Esophagus squamous epithelium (tissue), 4 donors: ENCODE data around the gene CLEC2A.

Experiments
- CTCF ChIP-seq, 6 experiments: fragments of 450-650 bp in 4 of 6; fragments of 200-600 bp in 2 of 6; sonication (generic) in 2 of 6; IDR thresholded peaks; one replicate each; pipeline ENCODE4 v1.5.1; 2016 to 2019; ENCODE audit warnings: antibody characterized with exemption in 6 of 6, mild to moderate bottlenecking in 4 of 6, moderate library complexity in 4 of 6
- POLR2A ChIP-seq, 4 donors: fragments of 450-650 bp; IDR thresholded peaks; one replicate each; pipeline ENCODE4 v1.6.1; 2017; ENCODE audit warnings: antibody characterized with exemption in 4 of 4, mild to moderate bottlenecking in 4 of 4, moderate library complexity in 3 of 4

GRCh38 chr12:9870286-9870866 is 61.8 kb downstream of the CLEC2A start:
- TF ChIP-seq CTCF (IDR thresholded peaks at IDR 0.05), result no peak
- no peak for TF ChIP-seq POLR2A (IDR thresholded peaks at IDR 0.05)
